HepG2 (cell line): ENCODE results near the gene PCARE. TPM values are rescaled to one million over a fixed set of nuclear protein-coding genes. Genes with fewer than 3 reads are reported as not detected.

Experiments
- ATAC-seq: fragments of 200-7000 bp; cut with Tn5 transposase; 3 replicates; pipeline ENCODE4 v1.9.1; 2020; ENCODE audit warnings: mild to moderate bottlenecking, moderate library complexity
- BruUV-seq: library from RNA; stranded (reverse); fragments of 400-500 nt; replicated peaks from 2 replicates; lab custom pipeline; 2021; lab: Mats Ljungman, UMichigan
- CTCF ChIA-PET: fragments of 300-600 bp; formaldehyde crosslinking; extraction: SDS; loops from one replicate; lab custom pipeline; 2021; ENCODE audit warnings: low total read pairs, inconsistent platforms, low intra/inter-chr PET ratio; lab: Yijun Ruan, JAX
- POLR2A ChIA-PET: fragments of 350-600 bp; sonication (Branson Sonifier 250); formaldehyde crosslinking; loops from one replicate; lab custom pipeline; 2020; ENCODE audit warnings: antibody characterized with exemption, inconsistent platforms; lab: Yijun Ruan, JAX
- DNase-seq: peaks from one replicate; pipeline ENCODE4 v3.0.0-alpha.2; 2015; ENCODE audit warnings: low spot score
- FAIRE-seq: peaks from 3 replicates; lab custom pipeline; 2011; peaks lifted over from hg19 to GRCh38; lab: Jason Lieb, UNC
- H2AFZ ChIP-seq: one replicate; pipeline ENCODE4 v1.6.1; 2011; ENCODE audit warnings: low read length, inconsistent platforms
- H3K27ac ChIP-seq: fragments of 300-600 bp; 3 replicates; pipeline ENCODE4 v1.8.0; 2011; ENCODE audit warnings: mixed run types, mild to moderate bottlenecking, mixed read lengths, low read length, inconsistent platforms; ENCODE audit not compliant: insufficient read depth; ENCODE audit errors: extremely low read length
- H3K27me3 ChIP-seq, 2 experiments: fragments of 200-600 bp in 1 of 2; 2 replicates in 1 of 2; 3 replicates in 1 of 2; pipeline versions ENCODE4 v1.6.0 to v1.8.0; 2011; ENCODE audit warnings: low read length in 2 of 2, mild to moderate bottlenecking in 2 of 2, moderate library complexity in 2 of 2, inconsistent platforms in 1 of 2; ENCODE audit not compliant: insufficient read depth in 2 of 2, control insufficient read depth in 1 of 2
- H3K36me3 ChIP-seq, 2 experiments: fragments of 200-600 bp in 1 of 2; replicated peaks in 1 of 2; 2 replicates in 1 of 2; 3 replicates in 1 of 2; pipeline versions ENCODE4 v1.5.1 to v1.8.0; 2011; ENCODE audit warnings: low read length in 2 of 2, inconsistent platforms in 1 of 2; ENCODE audit not compliant: insufficient read depth in 2 of 2, control insufficient read depth in 1 of 2
- H3K4me1 ChIP-seq: 2 replicates; pipeline ENCODE4 v1.5.1; 2012; ENCODE audit warnings: low read length, inconsistent platforms; ENCODE audit not compliant: insufficient read depth
- H3K4me2 ChIP-seq: 2 replicates; pipeline ENCODE4 v1.6.0; 2011; ENCODE audit warnings: low read depth, low read length, inconsistent platforms
- H3K4me3 ChIP-seq, 3 experiments: fragments of 200-600 bp in 1 of 3; sonication (generic), shearing (Covaris generic) in 1 of 3; replicated peaks in 1 of 3; 2 replicates each; pipeline ENCODE4 v1.5.1; 2011 to 2016; ENCODE audit warnings: low read length in 3 of 3, inconsistent platforms in 2 of 3, low read depth in 2 of 3, mild to moderate bottlenecking in 2 of 3, control low read depth in 1 of 3, mixed read lengths in 1 of 3; ENCODE audit not compliant: insufficient read depth in 1 of 3
- H3K79me2 ChIP-seq: one replicate; pipeline ENCODE4 v1.6.1; 2011; ENCODE audit warnings: low read length, inconsistent platforms; ENCODE audit not compliant: insufficient read depth
- H3K9ac ChIP-seq: 2 replicates; pipeline ENCODE4 v1.6.0; 2011; ENCODE audit warnings: mild to moderate bottlenecking, low read depth, low read length, inconsistent platforms; ENCODE audit not compliant: insufficient read depth
- H3K9me3 ChIP-seq: 2 replicates; pipeline ENCODE4 v1.5.1; 2012; ENCODE audit warnings: mild to moderate bottlenecking, low read length
- H4K20me1 ChIP-seq: 2 replicates; pipeline ENCODE4 v1.6.0; 2011; ENCODE audit warnings: inconsistent platforms, mild to moderate bottlenecking, low read length, moderate library complexity; ENCODE audit not compliant: insufficient read depth
- ATF7-NPFF ChIP-seq: sonication (generic); formaldehyde crosslinking; IDR thresholded peaks from 2 replicates; pipeline ENCODE4 v1.8.1; 2023; ENCODE audit warnings: mild to moderate bottlenecking, low read depth, missing genetic modification reagents, moderate library complexity
- CTCF ChIP-seq: sonication (generic); formaldehyde crosslinking; IDR thresholded peaks from 2 replicates; pipeline ENCODE4 v1.5.0; 2020; ENCODE audit warnings: mild to moderate bottlenecking, missing genetic modification reagents, moderate library complexity
- FIP1L1 ChIP-seq: fragments of 200-400 bp; formaldehyde crosslinking; IDR thresholded peaks from 2 replicates; pipeline ENCODE4 v1.6.1; 2018; ENCODE audit warnings: low read depth, mild to moderate bottlenecking, low read length, moderate library complexity, borderline replicate concordance; ENCODE audit not compliant: insufficient read depth
- JUND ChIP-seq: sonication (generic); formaldehyde crosslinking; IDR thresholded peaks from 2 replicates; pipeline ENCODE4 v1.8.0; 2022; ENCODE audit warnings: mild to moderate bottlenecking, missing genetic modification reagents
- RERE ChIP-seq: IDR thresholded peaks from 2 replicates; pipeline ENCODE4 v1.6.1; 2016; ENCODE audit warnings: low read depth, missing genetic modification reagents, missing compliant biosample characterization
- SOX6 ChIP-seq, 2 experiments: fragments of 450-650 bp in 1 of 2; sonication (generic) in 1 of 2; formaldehyde crosslinking in 1 of 2; IDR thresholded peaks; 2 replicates each; pipeline versions ENCODE4 v1.4.0 to v1.6.1; 2017 to 2020; ENCODE audit warnings: antibody characterized with exemption in 1 of 2, mild to moderate bottlenecking in 1 of 2, missing genetic modification reagents in 1 of 2
- ZBED4 ChIP-seq: sonication (generic); formaldehyde crosslinking; IDR thresholded peaks from 2 replicates; pipeline ENCODE4 v1.4.0; 2020; ENCODE audit warnings: missing genetic modification reagents, borderline replicate concordance
- ZNF276 ChIP-seq: sonication (generic); formaldehyde crosslinking; IDR thresholded peaks from 2 replicates; pipeline ENCODE4 v1.4.0; 2020; ENCODE audit warnings: mild to moderate bottlenecking, low read depth, missing genetic modification reagents
- ZNF569 ChIP-seq: sonication (generic); formaldehyde crosslinking; IDR thresholded peaks from 2 replicates; pipeline ENCODE4 v1.5.0; 2020; ENCODE audit warnings: mild to moderate bottlenecking, missing genetic modification reagents, moderate library complexity, borderline replicate concordance
- WGBS: methylation state at CpG from one replicate; pipeline ENCODE4 v1.1.6; 2017; ENCODE audit warnings: low lambda C conversion rate; 5-methylcytosine and 5-hydroxymethylcytosine counted together
- in situ Hi-C: cut with HindIII; loops from 2 replicates; pipeline ENCODE4 v1.10.0; 2017; ENCODE audit warnings: low pct_unique_long_range_greater_than_20kb; ENCODE audit not compliant: extremely low pct_ligation_motif_present
- intact Hi-C: fragments of 100-400 bp; cut with micrococcal nuclease; formaldehyde crosslinking; loops from one replicate; pipeline ENCODE4 v1.10.0; 2022; ENCODE audit not compliant: unreplicated experiment
- polyA plus RNA-seq, 8 experiments: library from polyadenylated mRNA; depleted of rRNA in 3 of 8; stranded (reverse) in 7 of 8; unstranded in 1 of 8; fragments of >200 nt; fragmentation: Illumina TruSeq in 4 of 8; extraction: Trizol in 4 of 8; gene quantifications; 2 replicates each; pipeline versions ENCODE4 v1.2.1 to v1.2.3, GENCODE V29; 2011 to 2016; ENCODE audit warnings: low read depth in 4 of 8, missing spikeins in 1 of 8, mixed read lengths in 1 of 8; ENCODE audit not compliant: insufficient read depth in 1 of 8
- total RNA-seq, 5 experiments: library from RNA; depleted of rRNA; stranded (reverse); fragments of >200 nt; fragmentation: Illumina TruSeq; extraction: Trizol; gene quantifications; 2 replicates each; pipeline ENCODE4 v1.2.3, GENCODE V29; 2016; ENCODE audit warnings: low read depth in 1 of 5

The PCARE gene
- total and polyA plus RNA-seq, 2 of the 13 experiments (the other 11 are each of a cell fraction or from before 2014, with no cell fraction given): not detected

GRCh38 chr2:29064746-29065067 is 9.6 kb downstream of the PCARE start (continued):
- no peak for TF ChIP-seq ZBED4 (CRISPR knock-in tag)
- TF ChIP-seq ZNF569 (CRISPR knock-in tag): no peak
- no peak for TF ChIP-seq ZNF276
- TF ChIP-seq FIP1L1: no peak
- TF ChIP-seq ATF7-NPFF (CRISPR knock-in tag): no peak
- TF ChIP-seq, all 625 proteins: peak for 0

- in situ Hi-C loops: no loop called here
- no peak overlapping the region for H2AFZ ChIP-seq
- whole genome bisulfite sequencing: 47% methylated on average over 4 of the region's 4 CpGs
- H3K36me3 ChIP-seq: no peaks in the 10 kb centered on the region
- peaks cover 2 to 54% of the 10 kb centered on the region in 2 experiments; a peak in 3 of 5 replicates for H3K27me3 ChIP-seq
- H3K27ac ChIP-seq: no peak overlapping the region
- ATAC-seq (no peak), FAIRE-seq (no peak), DNase-seq (no peak)
- H3K79me2 ChIP-seq: no peaks in the 10 kb centered on the region
- no peak overlapping the region for H3K4me3 ChIP-seq
- POLR2A ChIA-PET: no interaction called here
- H3K9ac ChIP-seq: no peak overlapping the region
- H4K20me1 ChIP-seq: no peaks in the 10 kb centered on the region
- no peaks in the 10 kb centered on the region for H3K4me1 ChIP-seq
- no peak overlapping the region for H3K4me2 ChIP-seq
- CTCF ChIA-PET: no interaction called here
- H3K9me3 ChIP-seq: no peaks in the 10 kb centered on the region
- intact Hi-C loops: no loop called here
- BruUV-seq: no TSS peak
- no peak for TF ChIP-seq SOX6 (IDR thresholded peaks at IDR 0.05)
- no peak for TF ChIP-seq SOX6 (CRISPR knock-in tag; IDR thresholded peaks at IDR 0.05)
- no peak for TF ChIP-seq CTCF (CRISPR knock-in tag)
- TF ChIP-seq JUND (CRISPR knock-in tag): no peak
- TF ChIP-seq RERE (CRISPR knock-in tag): no peak
Observed at GRCh38 chr2:29064346-29064715, 10.0 kb downstream of the PCARE start.
